Measurements from ENCODE around the gene DNASE1.

The DNASE1 gene

GRCh38 chr16:3664187-3664896 is 9.9 kb downstream of the DNASE1 start:
- no peak for TF ChIP-seq FOXM1 (IDR thresholded peaks at IDR 0.05; ENCODE audit: borderline replicate concordance, low read depth)
- no peak for TF ChIP-seq TAF1 (IDR thresholded peaks at IDR 0.05; ENCODE audit: low read depth)
- TF ChIP-seq, protein P1, sequence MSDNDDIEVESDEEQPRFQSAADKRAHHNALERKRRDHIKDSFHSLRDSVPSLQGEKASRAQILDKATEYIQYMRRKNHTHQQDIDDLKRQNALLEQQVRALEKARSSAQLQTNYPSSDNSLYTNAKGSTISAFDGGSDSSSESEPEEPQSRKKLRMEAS (IDR thresholded peaks at IDR 0.05) = no peak
- TF ChIP-seq CEBPB (IDR thresholded peaks at IDR 0.05) = no peak
- no peak for TF ChIP-seq ZBTB7A (IDR thresholded peaks at IDR 0.05; ENCODE audit: low read depth)
- TF ChIP-seq EGR1 (IDR thresholded peaks at IDR 0.05) = no peak
- TF ChIP-seq TEAD4 (IDR thresholded peaks at IDR 0.05) = no peak
- TF ChIP-seq YY1 (IDR thresholded peaks at IDR 0.05; ENCODE audit: low read depth) = no peak
- no peak for TF ChIP-seq CREB1 (IDR thresholded peaks at IDR 0.05; ENCODE audit: low read depth)

GRCh38 chr16:3665508-3665907 is 11.0 kb downstream of the DNASE1 start:
- TF ChIP-seq EGR1 (IDR thresholded peaks at IDR 0.05) (no peak), EP300 (IDR thresholded peaks at IDR 0.05; ENCODE audit: borderline replicate concordance) (no peak), CEBPB (IDR thresholded peaks at IDR 0.05) (no peak), REST (IDR thresholded peaks at IDR 0.05; ENCODE audit: low read depth) (no peak), TCF12 (IDR thresholded peaks at IDR 0.05; ENCODE audit: low read depth) (no peak), FOXM1 (IDR thresholded peaks at IDR 0.05; ENCODE audit: borderline replicate concordance, low read depth) (no peak), TAF1 (IDR thresholded peaks at IDR 0.05; ENCODE audit: low read depth) (no peak), ZBTB7A (IDR thresholded peaks at IDR 0.05; ENCODE audit: low read depth) (no peak), RAD21 (IDR thresholded peaks at IDR 0.05; ENCODE audit: low read depth) (no peak), NFIC (IDR thresholded peaks at IDR 0.05) (no peak), YY1 (IDR thresholded peaks at IDR 0.05; ENCODE audit: low read depth) (no peak), CREB1 (IDR thresholded peaks at IDR 0.05; ENCODE audit: low read depth) (no peak), TEAD4 (IDR thresholded peaks at IDR 0.05) (no peak)
- TF ChIP-seq, protein P2, sequence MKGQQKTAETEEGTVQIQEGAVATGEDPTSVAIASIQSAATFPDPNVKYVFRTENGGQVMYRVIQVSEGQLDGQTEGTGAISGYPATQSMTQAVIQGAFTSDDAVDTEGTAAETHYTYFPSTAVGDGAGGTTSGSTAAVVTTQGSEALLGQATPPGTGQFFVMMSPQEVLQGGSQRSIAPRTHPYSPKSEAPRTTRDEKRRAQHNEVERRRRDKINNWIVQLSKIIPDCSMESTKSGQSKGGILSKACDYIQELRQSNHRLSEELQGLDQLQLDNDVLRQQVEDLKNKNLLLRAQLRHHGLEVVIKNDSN (IDR thresholded peaks at IDR 0.05) = no peak
- TF ChIP-seq, protein P1 (IDR thresholded peaks at IDR 0.05) = no peak

- TF ChIP-seq RAD21 (IDR thresholded peaks at IDR 0.05; ENCODE audit: low read depth) (no peak), TCF12 (IDR thresholded peaks at IDR 0.05; ENCODE audit: low read depth) (no peak)
These were observed 14.1 kb downstream of the DNASE1 start for GRCh38 chr16:3668626-3669025.

DNA sequence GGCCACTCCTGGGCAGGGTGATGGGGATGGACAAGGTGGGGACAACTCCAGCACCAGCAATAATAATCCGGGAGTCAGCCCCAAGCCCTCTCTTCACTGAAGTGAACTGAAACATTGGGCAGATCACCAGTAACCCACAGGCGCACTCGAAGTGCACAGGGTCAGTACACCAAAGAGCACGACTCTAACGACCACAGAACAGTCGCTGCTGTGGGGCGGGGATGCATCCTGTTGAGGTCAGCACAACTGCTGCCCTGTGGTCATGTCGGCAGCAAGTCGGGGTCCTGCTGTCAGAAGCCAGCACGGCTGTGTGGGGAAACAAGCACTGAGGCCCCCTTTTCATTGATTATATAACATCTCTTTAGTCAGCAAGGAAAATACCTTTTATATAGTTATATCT is 14.6 kb downstream of the DNASE1 start:
- TF ChIP-seq FOXM1 (IDR thresholded peaks at IDR 0.05; ENCODE audit: borderline replicate concordance, low read depth) (no peak), TEAD4 (IDR thresholded peaks at IDR 0.05) (no peak), NFIC (IDR thresholded peaks at IDR 0.05) (no peak), CEBPB (IDR thresholded peaks at IDR 0.05) (no peak), TAF1 (IDR thresholded peaks at IDR 0.05; ENCODE audit: low read depth) (no peak), REST (IDR thresholded peaks at IDR 0.05; ENCODE audit: low read depth) (no peak), YY1 (IDR thresholded peaks at IDR 0.05; ENCODE audit: low read depth) (no peak), TCF12 (IDR thresholded peaks at IDR 0.05; ENCODE audit: low read depth) (no peak), EP300 (IDR thresholded peaks at IDR 0.05; ENCODE audit: borderline replicate concordance) (no peak)
- TF ChIP-seq, protein P1 (IDR thresholded peaks at IDR 0.05) = no peak
- TF ChIP-seq, protein P2 (IDR thresholded peaks at IDR 0.05) = no peak

DNA sequence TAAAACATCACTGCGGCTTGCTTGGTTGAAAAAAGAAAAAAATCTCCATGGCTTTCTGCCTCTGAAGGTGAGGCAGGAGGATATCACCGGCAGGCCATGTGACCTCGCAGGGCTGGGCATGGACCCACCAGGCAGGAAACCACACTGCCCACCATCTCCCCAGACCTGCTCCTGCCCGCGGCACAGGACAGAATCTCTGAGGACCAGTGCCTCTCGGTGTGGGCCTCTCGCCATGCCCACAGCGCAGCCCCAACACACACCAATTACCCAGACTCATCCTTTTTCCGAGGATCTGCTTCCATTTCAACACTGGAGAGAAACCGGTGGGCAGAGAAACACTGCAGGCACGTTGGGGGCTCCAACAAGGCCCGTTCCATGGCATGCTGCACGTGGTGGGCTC is 16.2 kb downstream of the DNASE1 start:
- TF ChIP-seq TCF12 (IDR thresholded peaks at IDR 0.05; ENCODE audit: low read depth) = no peak
- no peak for TF ChIP-seq RAD21 (IDR thresholded peaks at IDR 0.05; ENCODE audit: low read depth)
- no peak for TF ChIP-seq EGR1 (IDR thresholded peaks at IDR 0.05)
- TF ChIP-seq TAF1 (IDR thresholded peaks at IDR 0.05; ENCODE audit: low read depth) = no peak
- TF ChIP-seq YY1 (IDR thresholded peaks at IDR 0.05; ENCODE audit: low read depth) = no peak
- no peak for TF ChIP-seq FOXM1 (IDR thresholded peaks at IDR 0.05; ENCODE audit: borderline replicate concordance, low read depth)
- TF ChIP-seq EP300 (IDR thresholded peaks at IDR 0.05; ENCODE audit: borderline replicate concordance) = no peak
- TF ChIP-seq, protein P2 (IDR thresholded peaks at IDR 0.05) = no peak
- TF ChIP-seq CEBPB (IDR thresholded peaks at IDR 0.05) = no peak
- no peak for TF ChIP-seq NFIC (IDR thresholded peaks at IDR 0.05)
- TF ChIP-seq REST (IDR thresholded peaks at IDR 0.05; ENCODE audit: low read depth) = no peak
- TF ChIP-seq TEAD4 (IDR thresholded peaks at IDR 0.05) = no peak
- no peak for TF ChIP-seq CREB1 (IDR thresholded peaks at IDR 0.05; ENCODE audit: low read depth)
- TF ChIP-seq, protein P1 (IDR thresholded peaks at IDR 0.05) = no peak
